ENCODE measurements around the gene AK1.
"Not testable (repeated sequence)": the region's sequence is repeated elsewhere in the genome, so short reads cannot be mapped to it uniquely, and the experiment has no call there.

The AK1 gene

GRCh38 chr9:127884976-127885490, 7.6 kb upstream of the AK1 start:
- no peak overlapping the region for H3K4me3 ChIP-seq (ENCODE audit: low read depth, low read length)

- no peak overlapping the region for H3K4me3 ChIP-seq (ENCODE audit: low read depth, low read length)
Measured at GRCh38 chr9:127884427-127884911, 7.0 kb upstream of the AK1 start.

- H3K4me3 ChIP-seq (ENCODE audit: low read depth, low read length) = no peak overlapping the region
Measured at GRCh38 chr9:127883959-127884358, 6.5 kb upstream of the AK1 start.

- not testable (repeated sequence) for H3K4me3 ChIP-seq (ENCODE audit: low read depth, low read length)
Measured at GRCh38 chr9:127881715-127882114, 4.2 kb upstream of the AK1 start.

- H3K4me3 ChIP-seq (ENCODE audit: low read depth, low read length) = no peak overlapping the region
Measured at GRCh38 chr9:127880143-127880542, 2.7 kb upstream of the AK1 start.

GRCh38 chr9:127878652-127879390, 1.3 kb upstream of the AK1 start:
- no peak overlapping the region for H3K4me3 ChIP-seq (ENCODE audit: low read depth, low read length)

- peak overlapping the region; percentile 38 for H3K4me3 ChIP-seq (ENCODE audit: low read depth, low read length)
Measured at GRCh38 chr9:127878001-127878651, 651 bp upstream of the AK1 start.

GRCh38 chr9:127876764-127877562, 512 bp downstream of the AK1 start:
- peak overlapping the region; percentile 38 for H3K4me3 ChIP-seq (ENCODE audit: low read depth, low read length)

GRCh38 chr9:127876026-127876763, 1.3 kb downstream of the AK1 start:
- H3K4me3 ChIP-seq (ENCODE audit: low read depth, low read length) = no peak overlapping the region

- H3K4me3 ChIP-seq (ENCODE audit: low read depth, low read length) = no peak overlapping the region
Measured at GRCh38 chr9:127875306-127875966, 2.0 kb downstream of the AK1 start.

GRCh38 chr9:127874301-127875221, 2.9 kb downstream of the AK1 start:
- H3K4me3 ChIP-seq (ENCODE audit: low read depth, low read length) = no peak overlapping the region

GRCh38 chr9:127873886-127874285, 3.6 kb downstream of the AK1 start:
- H3K4me3 ChIP-seq (ENCODE audit: low read depth, low read length) = no peak overlapping the region

GRCh38 chr9:127873223-127873691, 4.2 kb downstream of the AK1 start:
- H3K4me3 ChIP-seq (ENCODE audit: low read depth, low read length) = no peak overlapping the region

GRCh38 chr9:127872369-127873222, 4.9 kb downstream of the AK1 start:
- H3K4me3 ChIP-seq (ENCODE audit: low read depth, low read length) = no peak overlapping the region

GRCh38 chr9:127871531-127871930, 5.9 kb downstream of the AK1 start:
- H3K4me3 ChIP-seq (ENCODE audit: low read depth, low read length) = no peak overlapping the region

GRCh38 chr9:127870887-127871286, 6.6 kb downstream of the AK1 start:
- H3K4me3 ChIP-seq (ENCODE audit: low read depth, low read length) = no peak overlapping the region

GRCh38 chr9:127870153-127870491, 7.4 kb downstream of the AK1 start:
- H3K4me3 ChIP-seq (ENCODE audit: low read depth, low read length) = not testable (repeated sequence)
